Neural progenitor cell (in vitro differentiated cells): ENCODE results near the gene LOXL1.

Experiments used
- CTCF ChIP-seq: fragments of 200-600 bp; sonication (generic); IDR thresholded peaks from 2 replicates; pipeline ENCODE4 v1.5.1; 2017; ENCODE audit warnings: antibody characterized with exemption, mild to moderate bottlenecking
- EZH2 ChIP-seq: fragments of 200-600 bp; sonication (generic); IDR thresholded peaks from 2 replicates; pipeline ENCODE4 v1.6.1; 2017; ENCODE audit warnings: antibody characterized with exemption, mild to moderate bottlenecking, moderate library complexity
- EZH2phosphoT487 ChIP-seq: fragments of 200-600 bp; sonication (generic); IDR thresholded peaks from 2 replicates; pipeline ENCODE4 v1.6.1; 2017; ENCODE audit warnings: antibody characterized with exemption

GRCh38 chr15:73942751-73943270 lies 16.5 kb downstream of the LOXL1 start:
- TF ChIP-seq EZH2phosphoT487: no peak
- TF ChIP-seq CTCF: no peak
- TF ChIP-seq EZH2: no peak
